Measurements from ENCODE around the gene RALGAPA1. TPM values are rescaled to one million over a fixed set of nuclear protein-coding genes. Genes with fewer than 3 reads are reported as not detected.

Gene RALGAPA1
- total and polyA plus RNA-seq, 9 of the 15 experiments (the other 6 are each of a cell fraction or from before 2014, with no cell fraction given), result 2.5 to 16.3 (median 6.2) TPM

GRCh38 chr14:35808638-35809563 is at the start of gene RALGAPA1 (continued):
- TF ChIP-seq ARID4B (CRISPR knock-in tag; IDR thresholded peaks at IDR 0.05), result peak; percentile 28; the same call in 1 of the 2 replicates
- peak; percentile 87 for TF ChIP-seq ZFX (CRISPR knock-in tag; IDR thresholded peaks at IDR 0.05)
- peak; percentile 71 for TF ChIP-seq ATF3 (IDR thresholded peaks at IDR 0.05)
- TF ChIP-seq ATF3 (CRISPR knock-in tag; conservative IDR thresholded peaks at IDR 0.05), result 0 out of 2 replicates have a peak, but pooled peaks have one; percentile 14
- peak; percentile 78 to 95; a peak in 2 of 4 replicates for TF ChIP-seq UBTF (IDR thresholded peaks at IDR 0.05; ENCODE audit: borderline replicate concordance in 1 of 2, low read depth in 2 of 2, low read length in 2 of 2)
- TF ChIP-seq HMGN3 (IDR thresholded peaks at IDR 0.05; ENCODE audit: borderline replicate concordance, extremely low read depth, insufficient read length, low read depth, low read length), result peak; percentile 52
- TF ChIP-seq, protein P1, sequence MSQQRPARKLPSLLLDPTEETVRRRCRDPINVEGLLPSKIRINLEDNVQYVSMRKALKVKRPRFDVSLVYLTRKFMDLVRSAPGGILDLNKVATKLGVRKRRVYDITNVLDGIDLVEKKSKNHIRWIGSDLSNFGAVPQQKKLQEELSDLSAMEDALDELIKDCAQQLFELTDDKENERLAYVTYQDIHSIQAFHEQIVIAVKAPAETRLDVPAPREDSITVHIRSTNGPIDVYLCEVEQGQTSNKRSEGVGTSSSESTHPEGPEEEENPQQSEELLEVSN (IDR thresholded peaks at IDR 0.05; ENCODE audit: borderline replicate concordance in 1 of 2, extremely low read depth in 1 of 2, insufficient read depth in 1 of 2, insufficient read length in 1 of 2, low read depth in 1 of 2, low read length in 1 of 2, poor library complexity in 1 of 2, severe bottlenecking in 1 of 2), result peak in 1 of 2 experiments; percentile 13
- peak; percentile 74 for TF ChIP-seq CTBP1 (IDR thresholded peaks at IDR 0.05; ENCODE audit: borderline replicate concordance)
- peak; percentile 29; the same call in 1 of the 2 replicates for TF ChIP-seq CXXC5 (CRISPR knock-in tag; IDR thresholded peaks at IDR 0.05)
- peak; percentile 95 for TF ChIP-seq RFX1 (IDR thresholded peaks at IDR 0.05)
- TF ChIP-seq MTA3 (IDR thresholded peaks at IDR 0.05; ENCODE audit: borderline replicate concordance), result peak; percentile 98
- TF ChIP-seq FOXP1 (CRISPR knock-in tag; IDR thresholded peaks at IDR 0.05), result 0 out of 2 replicates have a peak, but pooled peaks have one; percentile 26
- TF ChIP-seq RBBP5 (IDR thresholded peaks at IDR 0.05; ENCODE audit: borderline replicate concordance, insufficient read depth, low read length, poor library complexity, severe bottlenecking), result peak; percentile 67
- peak; percentile 68 for TF ChIP-seq ATF1 (CRISPR knock-in tag; IDR thresholded peaks at IDR 0.05)
- TF ChIP-seq ATF1 (tag; IDR thresholded peaks at IDR 0.05), result peak; percentile 99
- peak; percentile 94 for TF ChIP-seq NCOA1 (IDR thresholded peaks at IDR 0.05; ENCODE audit: low read depth)
- TF ChIP-seq L3MBTL2 (IDR thresholded peaks at IDR 0.05), result peak; percentile 36; the same call in 1 of the 2 replicates

All from K562 (cell line).